Measurements from ENCODE around the gene PPP4R3A. TPM values are rescaled to one million over a fixed set of nuclear protein-coding genes. Genes with fewer than 3 reads are reported as not detected.

PPP4R3A gene
- polyA plus RNA-seq, 1 donor (not counting 4 experiments of a cell fraction or from before 2014, with no cell fraction given) = 53.8 TPM

GRCh38 chr14:91413547-91414474 lies 96.3 kb downstream of the PPP4R3A start:
- no peaks in the 10 kb centered on the region for H3K27me3 ChIP-seq (ENCODE audit: control insufficient read depth, extremely low read depth, insufficient read depth, low read length)
- no peaks in the 10 kb centered on the region for H4K20me1 ChIP-seq (ENCODE audit: control insufficient read depth, extremely low read depth, insufficient read depth, low read length)
- no peaks in the 10 kb centered on the region for H3K79me2 ChIP-seq (ENCODE audit: control insufficient read depth, insufficient read depth, low read length)
- no peak overlapping the region for H2AFZ ChIP-seq (ENCODE audit: control insufficient read depth, low read length)
- H3K9ac ChIP-seq (ENCODE audit: control insufficient read depth, extremely low read depth, insufficient read depth, low read length) = no peak overlapping the region
- no peak for TF ChIP-seq CTCF (optimal IDR thresholded peaks at IDR 0.05 in 1 of 3, IDR thresholded peaks at IDR 0.05 in 1 of 3, conservative IDR thresholded peaks at IDR 0.05 in 1 of 3; ENCODE audit: extremely low read depth in 1 of 3, insufficient read depth in 2 of 3, low read length in 3 of 3)
- TF ChIP-seq EZH2 (IDR thresholded peaks at IDR 0.05; ENCODE audit: low read length) = no peak
- H3K4me2 ChIP-seq (ENCODE audit: control insufficient read depth, extremely low read depth, insufficient read depth, low read depth, low read length) = no peak overlapping the region
- H3K27ac ChIP-seq (ENCODE audit: control insufficient read depth, insufficient read depth, low read length) = no peak overlapping the region
- no peak overlapping the region for H3K4me3 ChIP-seq (ENCODE audit: control insufficient read depth in 2 of 3, extremely low read depth in 1 of 3, insufficient read depth in 2 of 3, low read depth in 1 of 3, low read length in 3 of 3)
- H3K9me3 ChIP-seq (ENCODE audit: control insufficient read depth, low read depth, low read length) = no peaks in the 10 kb centered on the region
- H3K36me3 ChIP-seq (ENCODE audit: control insufficient read depth in 2 of 2, extremely low read depth in 1 of 2, insufficient read depth in 2 of 2, low read length in 2 of 2) = no peaks in the 10 kb centered on the region
- no peaks in the 10 kb centered on the region for H3K9me1 ChIP-seq (ENCODE audit: control insufficient read depth, extremely low read depth, insufficient read depth, low read length)
- FAIRE-seq (no peak), DNase-seq (ENCODE audit: low read depth, low spot score) (no peak)
- dilution Hi-C loops (cut with MboI; ENCODE audit: extremely low pct_ligation_motif_present, low sequenced_read_pairs) = no loop called here
- H3K4me1 ChIP-seq (ENCODE audit: control insufficient read depth, extremely low read depth, insufficient read depth, low read length) = peaks cover 22% of the 10 kb centered on the region

GRCh38 chr14:91412939-91413338 lies 97.2 kb downstream of the PPP4R3A start:
- H3K36me3 ChIP-seq (ENCODE audit: control insufficient read depth in 2 of 2, extremely low read depth in 1 of 2, insufficient read depth in 2 of 2, low read length in 2 of 2) = no peaks in the 10 kb centered on the region
- no peaks in the 10 kb centered on the region for H3K27me3 ChIP-seq (ENCODE audit: control insufficient read depth, extremely low read depth, insufficient read depth, low read length)
- H3K4me1 ChIP-seq (ENCODE audit: control insufficient read depth, extremely low read depth, insufficient read depth, low read length) = peaks cover 16% of the 10 kb centered on the region

More at GRCh38 chr14:91412939-91413338, 97.2 kb downstream of the PPP4R3A start:
- FAIRE-seq = no peak
- Histone ChIP-seq H2AFZ (ENCODE audit: control insufficient read depth, low read length) (no peak overlapping the region), H3K9ac (ENCODE audit: control insufficient read depth, extremely low read depth, insufficient read depth, low read length) (no peak overlapping the region), H4K20me1 (ENCODE audit: control insufficient read depth, extremely low read depth, insufficient read depth, low read length) (no peaks in the 10 kb centered on the region), H3K79me2 (ENCODE audit: control insufficient read depth, insufficient read depth, low read length) (no peaks in the 10 kb centered on the region), H3K4me2 (ENCODE audit: control insufficient read depth, extremely low read depth, insufficient read depth, low read depth, low read length) (no peak overlapping the region), H3K27ac (ENCODE audit: control insufficient read depth, insufficient read depth, low read length) (no peak overlapping the region), H3K9me3 (ENCODE audit: control insufficient read depth, low read depth, low read length) (no peaks in the 10 kb centered on the region), H3K9me1 (ENCODE audit: control insufficient read depth, extremely low read depth, insufficient read depth, low read length) (no peaks in the 10 kb centered on the region), H3K4me3 (ENCODE audit: control insufficient read depth in 2 of 3, extremely low read depth in 1 of 3, insufficient read depth in 2 of 3, low read depth in 1 of 3, low read length in 3 of 3) (no peak overlapping the region)
- no peak for DNase-seq (ENCODE audit: low read depth, low spot score)
- dilution Hi-C loops (cut with MboI; ENCODE audit: extremely low pct_ligation_motif_present, low sequenced_read_pairs) = no loop called here
- TF ChIP-seq EZH2 (IDR thresholded peaks at IDR 0.05; ENCODE audit: low read length) = no peak
- no peak for TF ChIP-seq CTCF (optimal IDR thresholded peaks at IDR 0.05 in 1 of 3, IDR thresholded peaks at IDR 0.05 in 1 of 3, conservative IDR thresholded peaks at IDR 0.05 in 1 of 3; ENCODE audit: extremely low read depth in 1 of 3, insufficient read depth in 2 of 3, low read length in 3 of 3)

All from keratinocyte (primary cell).